ENCODE measurements around the gene GMDS.

The GMDS gene

DNA sequence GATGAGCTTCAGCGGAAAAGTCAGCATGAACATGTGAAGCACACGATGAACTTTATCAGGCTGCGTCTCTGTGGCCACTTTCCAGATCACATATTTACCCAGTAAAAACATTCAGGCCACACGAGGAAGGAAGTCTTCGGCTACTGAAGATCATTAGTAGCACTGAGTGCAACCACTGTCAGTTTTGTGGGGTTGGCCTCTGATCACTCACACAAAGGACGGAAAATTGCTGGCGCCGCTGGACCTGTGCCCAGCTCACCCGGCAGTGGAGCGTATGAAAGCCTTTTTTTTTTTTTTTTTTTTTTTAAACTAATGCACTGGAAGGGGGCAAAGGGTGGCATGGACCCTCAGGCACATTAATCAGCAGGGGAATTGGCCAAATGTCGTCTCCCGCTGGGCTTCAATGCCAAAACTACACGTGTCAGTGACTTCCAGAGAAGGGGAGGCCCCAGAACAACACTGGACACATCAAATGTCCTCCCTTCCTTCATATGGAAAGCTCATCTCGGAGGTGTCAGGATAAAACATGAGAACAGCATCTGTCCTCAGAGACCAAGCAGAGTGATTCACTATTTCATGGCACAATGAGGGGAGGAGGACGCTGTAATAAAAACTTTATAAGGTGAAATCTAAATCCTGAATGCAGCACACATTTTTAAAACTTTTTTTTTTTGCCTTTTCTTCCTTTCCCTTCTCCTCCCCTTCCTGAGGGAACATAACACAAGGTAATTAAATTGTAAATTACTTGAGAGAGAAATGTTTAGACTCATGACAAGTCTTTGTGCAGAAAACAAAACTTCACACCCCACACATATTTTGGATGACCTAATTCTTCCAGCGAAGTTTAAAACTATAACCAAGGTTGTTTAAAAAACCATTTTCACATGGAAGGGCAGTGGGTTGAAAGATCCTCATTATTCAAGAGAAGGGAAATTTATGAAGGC lies 412.3 kb downstream of the GMDS start:
- DNase-seq (ENCODE audit: low read depth): no peak

GRCh38 chr6:1832358-1832757 lies 413.0 kb downstream of the GMDS start:
- no peak for DNase-seq (ENCODE audit: low read depth)

DNA sequence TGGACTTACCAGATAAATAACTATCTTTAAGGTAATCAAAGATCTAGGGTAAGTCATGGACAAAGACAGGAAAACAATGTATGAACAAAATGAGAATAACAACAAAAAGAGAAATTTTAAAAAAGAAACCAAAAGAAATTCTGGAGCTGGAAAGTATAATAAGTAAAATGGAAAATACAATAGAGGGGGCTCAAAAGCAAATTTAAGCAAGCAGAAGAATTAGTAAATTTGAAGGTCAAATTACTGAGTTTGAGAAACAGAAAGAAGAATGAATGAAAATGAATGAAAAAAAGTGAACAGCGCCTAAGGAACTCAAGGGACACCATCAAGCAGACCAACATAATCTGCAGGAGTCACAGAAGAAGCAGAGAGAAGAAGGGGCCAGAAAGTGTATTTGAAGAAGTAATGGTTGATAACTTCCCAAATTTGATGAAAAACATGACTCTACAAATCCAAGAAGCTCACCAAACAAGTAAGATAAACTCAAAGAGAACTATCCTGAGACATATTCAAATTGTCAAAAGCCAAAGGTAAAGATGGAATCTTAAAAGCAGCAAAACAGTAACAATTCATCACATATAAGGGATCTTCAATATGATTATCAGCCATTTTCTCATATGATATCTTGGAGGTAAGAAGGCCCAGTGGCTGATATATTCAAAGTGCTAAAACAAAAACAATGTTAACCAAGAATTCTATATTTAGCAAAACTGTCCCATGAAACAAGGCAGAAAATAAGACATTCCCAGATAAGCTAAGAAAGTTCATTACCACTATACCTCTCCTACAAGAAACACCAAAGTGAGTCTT lies 417.2 kb downstream of the GMDS start:
- no peak for DNase-seq (ENCODE audit: low read depth)

DNA sequence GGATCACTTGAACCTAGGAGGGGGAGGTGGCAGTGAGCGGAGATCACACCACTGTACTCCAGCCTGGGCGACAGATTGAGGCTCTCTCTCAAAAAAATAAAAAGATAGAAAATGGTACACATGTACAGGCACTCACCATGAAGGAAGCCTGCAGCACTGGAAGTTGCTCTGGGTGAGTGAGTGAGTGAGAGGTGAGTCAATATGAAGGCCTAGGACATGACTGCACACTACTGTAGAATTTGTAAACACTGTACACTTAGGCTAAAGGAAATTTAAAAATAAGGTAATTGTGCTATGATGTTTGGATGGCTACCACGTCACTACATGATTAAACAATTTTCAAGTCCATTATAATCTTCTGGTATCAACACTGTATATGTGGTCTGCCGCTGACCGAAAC lies 419.5 kb downstream of the GMDS start:
- DNase-seq (ENCODE audit: low read depth): no peak

DNA sequence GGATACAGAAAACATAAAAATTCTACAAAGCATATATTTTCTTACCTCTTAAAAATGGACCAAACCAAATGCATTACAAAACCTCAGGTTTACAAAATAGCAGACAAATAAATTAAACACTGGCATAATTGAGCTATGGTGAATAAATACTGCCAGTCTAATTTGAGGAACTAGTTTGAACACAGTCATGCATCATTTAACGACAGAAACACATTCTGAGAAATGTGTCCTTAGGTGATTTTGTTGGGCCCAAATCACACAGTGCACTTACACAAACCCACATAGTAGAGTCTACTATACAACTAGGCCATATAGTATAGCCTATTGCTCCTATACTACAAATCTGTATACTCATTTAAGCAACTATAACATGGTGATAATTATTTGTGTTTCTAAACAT lies 420.1 kb downstream of the GMDS start:
- no peak for DNase-seq (ENCODE audit: low read depth)

DNA sequence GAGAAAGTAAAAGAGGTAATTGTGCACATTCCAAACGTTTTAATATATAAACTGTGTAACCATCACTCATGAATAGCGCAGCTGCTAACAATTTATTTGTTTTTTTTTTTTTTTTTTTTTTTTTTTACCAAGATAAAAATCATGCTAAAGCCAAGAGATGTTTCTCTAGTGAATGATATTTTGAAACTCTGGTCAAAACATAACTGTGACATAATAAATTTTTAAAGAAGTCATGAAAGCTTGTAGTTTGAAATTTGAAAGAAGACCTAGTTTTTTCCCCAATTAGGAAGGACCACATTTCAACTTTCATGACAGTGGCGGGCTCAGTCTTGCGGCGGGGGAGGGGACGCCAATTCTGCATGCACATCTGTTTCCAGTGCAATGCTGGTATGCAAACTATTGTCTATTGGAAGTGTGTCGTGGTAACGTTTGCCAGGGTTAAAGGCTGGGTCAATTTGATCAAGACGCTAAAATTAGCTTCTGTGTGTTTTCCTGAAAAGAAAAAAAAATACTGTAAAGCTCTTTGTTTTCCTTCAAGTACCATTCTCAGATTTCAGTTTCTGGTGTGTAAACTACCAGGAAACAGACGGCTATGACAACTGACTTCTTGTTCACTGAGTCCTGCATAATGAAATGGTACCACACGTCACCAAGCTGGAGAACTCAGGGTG lies 423.8 kb downstream of the GMDS start:
- no peak for DNase-seq (ENCODE audit: low read depth)

DNA sequence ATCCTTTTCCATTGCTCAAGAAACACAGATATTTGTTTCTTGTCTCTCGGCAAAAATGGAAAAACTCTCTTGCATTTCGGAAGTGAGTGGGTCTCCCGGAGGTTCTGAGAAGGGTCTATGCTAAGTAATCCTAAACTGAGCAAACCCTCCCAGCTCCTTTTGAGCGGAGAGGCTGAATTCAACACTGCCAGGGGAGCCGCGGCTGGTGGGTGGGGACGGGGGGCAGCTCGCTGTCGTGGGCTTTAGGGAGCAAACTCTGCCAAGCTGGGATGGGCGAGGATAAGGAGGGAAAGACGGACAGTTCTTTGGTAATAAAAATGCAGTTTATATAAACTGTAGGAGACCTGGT lies 424.3 kb downstream of the GMDS start:
- DNase-seq (ENCODE audit: low read depth): no peak

GRCh38 chr6:1820714-1821113 lies 424.7 kb downstream of the GMDS start:
- DNase-seq (ENCODE audit: low read depth): no peak

DNA sequence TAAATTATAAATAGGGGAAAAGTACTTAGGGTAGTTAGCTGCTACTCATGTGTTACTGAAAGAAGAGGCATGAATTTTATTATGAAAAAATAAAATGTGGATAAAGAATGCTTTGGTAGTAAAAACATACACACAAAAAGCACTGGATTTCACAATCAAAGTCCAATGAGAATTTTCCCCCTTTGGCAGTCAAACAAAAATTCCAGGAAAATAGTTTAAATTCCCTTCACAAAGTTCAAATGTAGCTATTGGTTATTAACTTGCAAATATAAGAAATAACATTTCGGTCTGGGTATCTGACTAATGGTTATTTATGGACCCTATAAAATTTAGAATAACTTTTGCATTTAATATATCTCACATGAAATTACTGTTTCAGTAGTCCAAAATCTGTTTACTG lies 425.2 kb downstream of the GMDS start:
- no peak for DNase-seq (ENCODE audit: low read depth)

GRCh38 chr6:1819007-1819406 lies 426.4 kb downstream of the GMDS start:
- DNase-seq (ENCODE audit: low read depth): no peak

- no peak for DNase-seq (ENCODE audit: low read depth)
These were observed 428.2 kb downstream of the GMDS start for GRCh38 chr6:1817033-1817761.

DNA sequence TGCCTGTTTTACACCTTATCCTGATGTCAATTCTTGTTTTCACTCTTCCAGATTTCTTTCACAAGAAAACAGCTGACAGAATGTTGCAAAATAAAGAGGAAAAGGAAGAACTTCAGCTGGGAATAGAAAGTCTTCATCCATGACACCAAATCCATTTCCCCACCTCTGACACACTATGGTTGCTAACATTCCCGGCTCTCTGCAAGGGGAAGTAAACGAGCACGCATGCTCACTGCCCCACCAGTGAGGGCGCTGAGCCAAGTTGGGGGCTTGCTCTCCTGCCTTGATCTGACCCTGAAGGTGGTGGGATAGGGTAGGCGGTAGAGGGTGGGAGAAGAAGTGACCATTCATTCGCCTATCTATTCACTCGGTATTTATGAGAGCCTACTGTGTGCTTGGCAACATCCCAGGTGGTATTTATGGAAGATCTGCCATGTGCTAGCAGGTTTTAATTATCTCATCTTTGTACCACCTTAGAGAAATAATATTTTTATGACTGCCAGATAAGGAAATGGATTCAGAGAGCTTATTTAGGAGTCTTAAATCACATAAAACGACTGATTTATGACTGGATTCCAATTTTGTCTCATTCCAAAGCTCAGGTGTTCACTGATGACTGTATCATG lies 429.5 kb downstream of the GMDS start:
- no peak for DNase-seq (ENCODE audit: low read depth)

DNA sequence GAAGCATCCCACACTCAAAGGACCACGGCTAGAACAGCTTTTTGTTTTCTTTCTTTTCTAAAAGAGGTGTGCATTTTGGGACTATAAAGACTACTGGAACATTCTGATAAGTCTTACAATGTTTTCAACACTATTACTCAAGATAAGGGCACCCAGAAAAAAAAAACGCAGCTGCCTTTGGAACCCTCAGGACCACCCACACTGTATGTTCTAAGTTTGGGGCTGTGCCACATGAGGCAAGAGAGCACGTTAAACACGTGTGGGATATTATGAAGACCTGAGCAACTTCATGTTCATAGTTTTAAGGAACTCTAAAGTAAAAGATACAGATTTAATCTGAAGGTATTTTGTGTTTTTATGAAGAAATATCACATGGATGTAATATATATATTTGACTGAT lies 431.1 kb downstream of the GMDS start:
- DNase-seq (ENCODE audit: low read depth): no peak

DNA sequence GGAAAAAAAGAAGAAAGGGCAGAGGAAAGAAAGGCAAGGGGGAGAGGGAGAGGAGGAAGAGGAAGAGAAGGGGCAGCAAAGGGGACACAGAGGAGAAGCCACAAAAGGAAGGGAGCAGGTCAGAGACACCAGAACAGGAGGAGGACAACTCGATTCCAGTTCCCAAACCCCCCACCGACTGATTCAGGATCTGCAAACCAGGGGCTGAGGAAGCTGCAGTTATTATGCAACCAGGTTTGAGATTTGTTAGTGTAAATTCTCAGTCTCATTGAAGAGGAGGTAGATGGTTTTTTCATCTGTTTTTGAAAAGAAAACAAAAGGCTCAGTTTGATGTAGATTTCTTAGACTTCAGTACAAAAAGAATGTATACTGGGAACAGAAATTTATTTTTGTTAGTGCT lies 432.9 kb downstream of the GMDS start:
- no peak for DNase-seq (ENCODE audit: low read depth)

DNA sequence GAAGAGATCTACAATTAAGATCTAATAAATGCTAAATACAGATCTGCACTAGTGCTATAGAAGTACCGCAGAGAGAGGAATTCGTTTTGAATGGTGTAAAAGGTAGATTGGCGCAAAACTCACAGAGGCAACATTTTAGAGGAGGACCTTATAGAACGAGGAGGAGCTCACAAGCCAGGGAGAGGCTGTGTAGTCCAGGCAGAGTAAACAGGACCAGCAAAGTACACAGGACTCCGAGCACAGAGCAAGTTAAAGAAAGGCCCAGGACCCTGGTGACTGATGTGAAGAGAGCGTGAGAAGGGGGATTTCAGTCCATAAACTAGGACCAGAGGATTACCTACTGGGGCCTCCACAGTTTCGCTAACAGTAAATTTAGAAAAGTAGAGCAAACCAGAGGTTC lies 433.4 kb downstream of the GMDS start:
- no peak for DNase-seq (ENCODE audit: low read depth)

- DNase-seq (ENCODE audit: low read depth): no peak
These were observed 434.5 kb downstream of the GMDS start for GRCh38 chr6:1810880-1811279.

- no peak for DNase-seq (ENCODE audit: low read depth)
These were observed 436.0 kb downstream of the GMDS start for GRCh38 chr6:1809291-1809988.

DNA sequence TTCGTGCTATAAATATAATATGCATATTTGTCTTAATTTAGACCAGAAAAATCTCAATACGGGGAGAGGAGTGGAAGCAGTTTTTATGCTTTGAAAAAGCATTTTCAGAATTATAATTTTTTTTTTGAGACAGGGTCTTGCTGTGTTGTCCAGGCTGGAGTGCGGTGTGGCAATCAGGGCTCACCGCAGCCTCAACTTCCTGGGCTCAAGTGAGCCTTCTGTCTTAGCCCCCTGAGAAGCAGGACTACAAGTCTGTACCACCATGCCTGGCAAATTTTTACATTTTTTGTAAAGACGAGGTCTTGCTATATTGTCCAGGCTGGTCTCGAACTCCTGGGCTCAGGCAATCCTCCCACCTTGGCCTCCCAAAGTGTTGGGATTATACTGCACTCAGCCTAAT lies 438.5 kb downstream of the GMDS start:
- DNase-seq (ENCODE audit: low read depth): no peak

DNA sequence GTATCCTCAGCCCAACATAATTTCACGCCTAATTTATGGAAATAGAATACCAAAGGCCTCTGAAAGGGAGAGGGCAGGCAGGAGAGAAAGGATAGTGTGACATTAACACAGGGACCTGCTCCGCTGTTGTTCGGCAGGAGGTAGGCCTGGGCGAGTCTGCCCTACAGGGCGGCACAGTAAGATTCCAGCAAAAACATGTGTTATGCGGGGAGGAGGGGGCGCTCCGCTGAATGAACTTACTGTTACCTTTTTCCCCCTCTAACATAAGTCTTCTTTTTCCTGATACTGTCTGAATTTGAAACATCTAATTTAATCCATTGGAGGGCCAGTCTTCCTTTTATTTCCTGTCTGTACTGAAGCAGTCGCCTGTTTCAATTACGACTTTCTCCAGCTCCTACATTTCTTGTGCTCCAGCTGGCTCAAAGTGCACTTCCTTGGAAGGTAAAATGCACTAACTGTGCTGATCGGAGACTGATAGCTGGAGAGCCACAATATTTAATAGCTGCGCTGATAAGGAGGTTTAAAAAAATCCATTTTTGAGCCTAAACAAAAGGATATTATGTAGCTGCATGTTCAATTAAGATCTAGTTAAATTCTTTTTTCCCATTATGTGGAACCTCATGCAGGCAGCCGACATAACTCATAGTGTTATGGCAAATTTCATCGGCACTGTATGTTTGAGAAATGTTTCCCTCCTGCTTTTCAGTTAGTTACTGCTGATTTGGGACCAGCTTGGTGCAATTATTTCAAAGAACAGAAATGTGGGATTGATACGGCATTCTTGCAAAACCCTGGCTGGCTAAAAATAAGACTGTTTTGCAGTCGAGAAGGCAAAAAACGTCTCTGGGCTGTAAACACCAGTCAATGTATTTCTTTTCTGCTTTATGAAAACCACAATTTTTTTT lies 442.7 kb downstream of the GMDS start:
- no peak for DNase-seq (ENCODE audit: low read depth)

GRCh38 chr6:1801401-1801800 lies 444.0 kb downstream of the GMDS start:
- no peak for DNase-seq (ENCODE audit: low read depth)

Data from stimulated activated CD8-positive, alpha-beta memory T cell treated with anti-CD3 and anti-CD28 coated beads, Interleukin-7, amount 100 ng/mL, for 24 hours (primary cell).